GM21576 (cell line): Measurements from ENCODE around the gene CBY1.

Source experiments
- ATAC-seq: cut with Tn5 transposase; IDR thresholded peaks from one replicate; pipeline ENCODE4 v1.9.1; 2021; ENCODE audit warnings: mild to moderate bottlenecking, moderate library complexity; ENCODE audit not compliant: unreplicated experiment

Gene CBY1

DNA sequence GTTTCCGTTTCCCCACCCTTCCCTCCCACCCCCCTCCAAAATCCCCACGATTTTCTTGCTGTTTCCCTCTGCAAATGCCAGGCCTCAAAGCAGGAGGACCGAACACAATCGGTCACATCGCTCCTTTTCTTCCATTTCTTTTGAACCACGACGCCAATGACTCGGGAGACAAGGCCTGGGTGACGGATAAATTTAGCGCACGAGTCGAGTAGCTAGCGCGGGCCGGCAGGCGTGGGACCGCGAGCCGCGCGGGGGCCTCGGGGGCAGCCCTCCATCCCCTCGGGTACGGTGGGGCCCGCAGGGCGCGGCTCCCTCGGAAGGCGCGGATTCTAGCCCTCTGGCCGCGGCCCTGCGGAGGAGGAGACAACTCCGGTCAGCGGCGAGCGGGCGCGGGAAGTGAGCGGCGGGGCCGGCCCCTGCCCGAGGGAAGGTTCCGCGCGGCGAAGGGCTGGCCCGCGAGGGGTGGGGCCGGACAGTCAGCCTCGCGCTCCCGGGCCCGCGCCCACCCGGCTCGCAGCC lies 43.9 kb downstream of the CBY1 start:
- no peak for ATAC-seq

- ATAC-seq, result peak; percentile 32
These were observed 44.6 kb downstream of the CBY1 start, which contains the start of gene JOSD1 for GRCh38 chr22:38700789-38701628. Gene JOSD1, minus strand, starts transcription at chr22:38700943. Its CDS starts 956 bp downstream, at chr22:38699987.

DNA sequence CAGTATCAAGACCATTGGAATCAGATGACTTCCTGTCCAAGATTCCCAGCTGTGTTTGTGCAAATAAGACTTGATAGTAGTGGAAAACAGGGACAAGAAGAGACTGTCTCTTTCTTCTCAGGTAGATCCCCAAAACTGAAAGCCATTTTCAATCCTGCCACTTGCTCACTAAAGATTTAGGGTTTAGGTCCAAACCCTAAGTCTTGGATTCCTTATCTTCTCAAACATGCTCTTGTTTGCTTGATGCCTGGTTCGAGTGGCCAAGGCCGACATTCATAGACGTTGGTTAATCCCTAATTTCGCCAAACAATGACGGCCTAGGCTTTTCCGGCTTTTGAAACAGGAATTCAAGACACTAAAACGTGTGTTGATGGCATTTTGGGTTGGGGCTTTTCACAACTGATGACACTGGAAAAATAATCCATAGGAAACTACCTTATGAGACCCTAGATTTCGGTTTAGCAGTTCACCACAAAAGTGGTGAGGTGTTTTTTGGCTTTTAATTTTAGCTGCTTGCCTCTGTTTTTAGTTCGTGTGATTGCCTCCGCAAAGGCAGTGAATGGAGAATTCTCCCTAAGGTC lies 48.3 kb downstream of the CBY1 start:
- ATAC-seq, result no peak

DNA sequence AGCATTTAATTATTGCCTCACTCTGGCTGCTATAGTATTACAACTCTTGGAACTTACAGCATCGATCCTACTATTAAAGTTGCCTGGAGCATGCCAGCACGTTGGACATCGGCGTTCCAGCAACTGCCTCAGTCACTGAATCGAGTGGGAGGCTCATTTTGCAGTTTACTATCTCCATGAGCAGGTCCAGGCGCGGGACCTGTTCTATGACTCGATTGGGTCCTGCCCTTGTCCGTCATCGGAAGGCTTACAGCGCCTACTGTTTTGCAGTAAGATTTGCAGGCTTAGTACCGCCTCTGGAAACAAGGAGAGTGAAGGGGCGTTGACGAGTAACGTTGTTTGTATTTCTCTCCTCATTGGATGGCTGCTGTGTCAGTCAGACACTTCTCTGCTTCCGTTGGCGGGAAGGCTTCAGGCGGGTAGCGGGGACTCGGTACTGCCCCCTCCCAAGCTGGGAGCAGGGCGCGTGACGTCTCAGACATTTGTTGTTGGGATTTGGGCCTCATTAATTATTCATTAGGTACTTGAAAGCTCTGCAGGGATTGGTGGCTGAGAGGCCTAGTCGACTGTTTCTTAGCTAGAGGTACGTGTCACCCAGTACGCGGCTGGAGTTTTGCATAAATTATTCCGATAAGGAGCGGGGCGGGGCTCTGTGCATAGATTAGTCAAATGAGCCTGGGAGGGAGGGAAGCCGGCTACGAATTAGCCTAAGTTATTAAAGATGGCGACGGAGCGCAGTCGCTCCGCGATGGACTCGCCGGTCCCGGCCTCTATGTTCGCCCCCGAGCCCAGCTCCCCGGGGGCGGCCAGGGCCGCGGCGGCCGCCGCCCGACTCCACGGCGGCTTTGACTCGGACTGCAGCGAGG lies 49.0 kb downstream of the CBY1 start, which contains the start of gene GTPBP1:
Gene GTPBP1, plus strand, starts transcription at position 710 of the 866 bp plus-strand sequence. Its CDS starts 12 bp downstream, at position 722.
- ATAC-seq, result peak; percentile 68

- no peak for ATAC-seq
These were observed 49.9 kb downstream of the CBY1 start for GRCh38 chr22:38706101-38706900.

DNA sequence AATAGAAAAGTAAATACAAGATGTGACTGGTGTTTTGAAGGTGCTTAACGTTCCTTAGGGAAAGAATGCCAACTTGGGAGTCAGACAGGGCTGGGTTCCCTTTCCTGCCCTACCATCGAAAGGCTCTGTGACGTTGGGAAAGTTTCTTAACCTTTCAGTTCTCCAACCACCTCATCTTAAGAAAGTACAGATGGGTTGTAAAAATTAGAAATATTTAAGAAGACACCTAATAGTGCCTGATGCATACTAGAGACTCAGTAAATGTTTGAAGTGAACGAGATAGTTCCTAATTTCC lies 50.4 kb downstream of the CBY1 start:
- ATAC-seq, result no peak

DNA sequence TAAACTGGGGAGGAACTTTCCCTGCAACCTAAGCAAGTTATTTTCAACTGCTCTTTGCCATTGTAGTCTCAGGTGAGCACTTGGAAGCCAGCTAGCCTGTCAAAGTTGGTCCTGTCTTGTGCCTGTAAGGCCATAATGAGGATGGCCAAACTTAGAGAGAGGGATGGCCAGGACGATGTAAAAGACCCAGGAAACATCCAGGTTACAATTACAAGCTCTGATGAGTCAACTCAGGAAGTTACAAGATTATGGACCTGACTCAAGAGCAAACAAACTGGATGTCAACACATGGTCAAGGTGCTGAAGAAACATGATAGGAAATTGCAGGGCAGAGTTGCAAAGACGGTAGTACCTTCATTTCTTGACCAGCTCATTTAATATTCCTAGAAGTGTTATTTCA lies 50.9 kb downstream of the CBY1 start:
- ATAC-seq, result no peak

GRCh38 chr22:38707984-38708383 lies 51.5 kb downstream of the CBY1 start:
- ATAC-seq, result no peak

DNA sequence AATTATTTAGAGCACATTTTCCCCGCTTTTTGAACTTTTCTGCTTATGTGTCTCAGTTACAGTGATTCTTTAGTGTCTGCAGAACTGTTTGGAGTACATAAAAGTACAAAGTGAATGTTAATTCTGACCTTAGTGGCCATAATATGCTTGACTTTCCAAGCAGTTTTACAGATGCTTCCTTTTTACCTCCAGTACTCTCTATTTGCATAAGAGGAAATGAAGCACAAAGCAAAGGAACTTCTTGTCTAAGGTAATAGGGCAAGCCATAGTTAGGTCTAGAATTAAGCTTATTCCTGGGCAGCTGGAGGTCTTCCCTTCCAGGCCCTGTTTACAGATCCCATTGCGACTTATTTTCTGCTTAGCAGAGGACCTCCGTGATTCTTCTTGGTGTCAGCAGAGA lies 52.9 kb downstream of the CBY1 start:
- no peak for ATAC-seq

GRCh38 chr22:38710351-38710750 lies 53.9 kb downstream of the CBY1 start:
- ATAC-seq, result no peak

DNA sequence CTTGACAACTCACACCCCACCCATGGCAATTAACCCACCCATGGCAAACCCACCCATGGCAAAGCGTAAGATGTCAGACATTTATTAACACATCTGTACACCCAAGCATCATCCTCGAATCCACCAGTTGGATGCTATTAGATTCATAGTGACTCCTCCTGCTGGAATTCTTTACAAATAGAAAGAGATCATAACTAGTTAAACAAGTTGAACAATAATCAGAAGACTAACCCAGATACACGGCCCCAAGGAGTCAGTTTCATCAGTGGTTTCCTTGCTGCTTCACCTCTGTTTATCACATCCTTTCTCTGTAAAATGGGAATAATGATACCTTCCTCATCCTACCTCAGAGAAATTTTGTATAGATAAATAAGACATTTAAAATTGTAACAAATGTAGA lies 54.4 kb downstream of the CBY1 start:
- ATAC-seq, result no peak

DNA sequence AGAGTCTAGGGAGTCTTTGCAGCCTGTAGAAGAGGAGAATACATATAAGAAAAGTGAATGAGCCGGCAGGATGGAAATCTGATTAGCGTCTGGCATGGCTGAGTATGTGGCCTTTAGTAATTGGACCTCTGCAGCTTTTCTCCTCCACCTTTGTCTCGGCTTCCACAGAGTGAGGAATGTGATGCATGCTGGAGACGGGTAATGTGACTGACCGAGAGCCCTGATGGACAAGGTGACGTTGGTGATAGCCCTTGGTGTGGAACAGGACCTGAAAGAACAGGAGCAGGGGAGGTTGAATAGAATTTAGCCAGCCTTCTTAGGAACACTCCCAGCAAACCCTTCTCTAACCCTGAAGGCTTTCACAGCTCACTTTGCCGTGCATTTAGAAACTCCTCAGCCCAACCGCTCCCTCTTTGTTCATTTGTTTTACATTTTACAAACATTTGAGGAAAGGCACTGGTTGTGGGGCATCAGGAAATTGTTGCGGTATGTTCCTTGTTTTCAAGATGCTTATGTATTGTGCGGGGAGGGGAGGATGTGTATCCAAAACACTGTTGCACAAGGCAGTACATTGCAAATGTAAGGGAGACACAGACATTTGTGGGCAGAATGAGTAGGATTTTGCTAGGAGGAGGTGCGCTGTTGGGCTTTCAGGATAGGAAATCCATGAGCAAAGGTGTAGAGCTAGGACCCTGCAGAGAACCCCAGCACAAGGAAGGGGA lies 56.2 kb downstream of the CBY1 start:
- ATAC-seq, result no peak

DNA sequence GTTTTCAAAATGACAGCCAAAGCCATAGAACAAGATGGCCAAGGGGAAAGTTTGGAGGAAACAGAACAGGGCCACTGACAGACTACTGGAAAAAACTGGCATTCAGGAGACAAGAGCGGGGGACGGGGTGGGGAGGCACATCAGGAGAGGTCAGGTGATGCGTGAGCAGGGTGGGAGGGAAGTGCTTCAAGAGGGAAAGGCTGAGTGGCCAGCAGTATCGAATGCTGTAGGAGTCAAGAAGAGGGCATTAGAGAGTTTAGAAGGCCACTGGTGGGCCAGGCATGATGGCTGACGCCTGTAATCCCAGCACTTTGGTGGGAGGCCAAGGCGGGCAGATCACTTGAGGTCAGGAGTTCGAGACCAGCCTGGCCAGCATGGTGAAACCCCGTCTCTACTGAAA lies 57.5 kb downstream of the CBY1 start:
- no peak for ATAC-seq

- no peak for ATAC-seq
These were observed 58.8 kb downstream of the CBY1 start for GRCh38 chr22:38715176-38715764.

- ATAC-seq, result no peak
These were observed 59.4 kb downstream of the CBY1 start for GRCh38 chr22:38715852-38716251.

- ATAC-seq, result no peak
These were observed 59.8 kb downstream of the CBY1 start for GRCh38 chr22:38716271-38716670.

GRCh38 chr22:38716826-38717225 lies 60.4 kb downstream of the CBY1 start:
- ATAC-seq, result no peak

DNA sequence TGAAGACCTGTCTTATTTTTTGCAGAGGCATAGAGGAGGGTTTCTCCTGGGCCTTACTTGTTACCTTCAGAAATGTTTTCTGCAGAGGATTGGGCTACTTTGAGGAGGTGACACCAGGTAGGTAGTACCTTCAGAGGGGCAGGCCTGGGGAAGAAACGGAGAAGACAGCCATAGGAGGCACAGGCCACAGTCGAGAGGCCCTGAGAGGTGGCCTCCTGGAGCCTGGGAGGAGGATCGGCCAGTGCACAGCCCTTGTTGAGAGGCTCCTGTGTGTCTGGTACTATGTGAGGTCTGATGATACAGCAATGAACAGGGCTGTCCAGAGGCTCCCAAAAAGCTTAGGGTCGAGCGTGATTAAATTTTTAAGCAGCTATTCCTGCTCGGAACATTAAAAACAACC lies 60.8 kb downstream of the CBY1 start:
- no peak for ATAC-seq

DNA sequence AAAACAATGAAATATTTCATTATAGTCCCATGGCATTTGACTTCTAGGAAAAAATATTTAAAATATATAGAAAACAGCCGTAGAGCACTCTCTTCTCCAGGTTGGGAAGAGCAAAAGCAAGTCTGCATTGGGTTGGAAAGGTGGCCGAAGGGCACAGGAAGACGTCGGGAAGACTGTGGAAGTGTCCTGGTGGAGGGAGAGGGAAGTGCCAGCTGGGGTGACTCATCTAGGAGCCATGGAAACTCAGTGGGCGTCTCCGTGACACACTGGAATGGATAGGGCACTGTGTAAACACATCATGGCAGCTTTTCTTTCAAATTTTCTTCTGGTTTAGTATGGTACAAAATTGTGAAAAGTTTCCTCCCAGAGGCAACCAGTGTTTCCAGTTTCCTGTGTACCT lies 62.0 kb downstream of the CBY1 start:
- ATAC-seq, result no peak

DNA sequence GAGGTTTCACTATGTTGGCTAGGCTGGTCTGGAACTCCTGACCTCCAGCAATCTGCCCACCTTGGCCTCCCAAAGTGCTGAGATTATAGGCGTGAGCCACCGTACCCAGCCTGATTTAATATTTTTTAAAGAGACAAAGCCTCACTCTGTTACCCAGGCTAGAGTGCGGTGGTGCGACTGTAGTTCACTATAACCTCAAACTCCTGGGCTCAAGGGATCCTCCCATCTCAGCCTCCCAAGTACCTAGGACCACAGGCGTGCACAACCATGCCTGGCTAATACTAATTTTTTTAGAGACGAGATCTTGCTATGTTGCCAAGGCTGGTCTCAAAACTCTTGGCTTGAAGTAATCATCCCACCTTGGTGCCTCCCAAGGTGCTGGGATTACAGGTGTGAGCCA lies 62.8 kb downstream of the CBY1 start:
- ATAC-seq, result no peak
